IMR-90 (cell line): ENCODE results near the gene MRPL9. TPM values are rescaled to one million over a fixed set of nuclear protein-coding genes. Genes with fewer than 3 reads are reported as not detected.

Experiments used
- ATAC-seq: fragments of 200-7000 bp; cut with Tn5 transposase; 2 replicates; pipeline ENCODE4 v1.9.1; 2020; ENCODE audit warnings: low read depth, mild to moderate bottlenecking, moderate library complexity
- BruUV-seq: library from RNA; stranded (reverse); fragments of 400-500 nt; replicated peaks from 2 replicates; lab custom pipeline; 2021; lab: Mats Ljungman, UMichigan
- CTCF ChIA-PET: fragments of 300-600 bp; formaldehyde crosslinking; extraction: SDS; loops from one replicate; lab custom pipeline; 2021; ENCODE audit warnings: antibody characterized with exemption; lab: Yijun Ruan, JAX
- POLR2A ChIA-PET: fragments of 300-600 bp; sonication (Branson Sonifier 250); formaldehyde crosslinking; loops from one replicate; lab custom pipeline; 2022; ENCODE audit warnings: antibody characterized with exemption; ENCODE audit not compliant: unreplicated experiment; lab: Charles Lee
- DNase-seq: peaks from one replicate; pipeline ENCODE4 v3.0.0; 2013
- H2AFZ ChIP-seq: replicated peaks from 2 replicates; pipeline ENCODE3; 2013; ENCODE audit warnings: low read length, mild to moderate bottlenecking; ENCODE audit not compliant: poor library complexity
- H2AK5ac ChIP-seq: 2 replicates; pipeline ENCODE4 v1.6.1; 2013; ENCODE audit warnings: low read depth, low read length, inconsistent platforms
- H2AK9ac ChIP-seq: replicated peaks from 2 replicates; pipeline ENCODE3; 2013; ENCODE audit warnings: mild to moderate bottlenecking, low read depth, low read length, moderate library complexity; ENCODE audit not compliant: poor library complexity
- H2BK120ac ChIP-seq: 2 replicates; pipeline ENCODE4 v1.6.1; 2013; ENCODE audit warnings: low read depth, low read length, inconsistent platforms
- H2BK15ac ChIP-seq: 3 replicates; pipeline ENCODE4 v1.6.1; 2013; ENCODE audit warnings: low read depth, low read length, inconsistent platforms
- H2BK20ac ChIP-seq: 2 replicates; pipeline ENCODE4 v1.6.1; 2013; ENCODE audit warnings: low read depth, mild to moderate bottlenecking, inconsistent platforms, low read length, moderate library complexity
- H2BK5ac ChIP-seq: 2 replicates; pipeline ENCODE4 v1.6.1; 2013; ENCODE audit warnings: mild to moderate bottlenecking, low read depth, low read length, inconsistent platforms; ENCODE audit not compliant: poor library complexity, severe bottlenecking
- H3K14ac ChIP-seq: replicated peaks from 2 replicates; pipeline ENCODE4 v1.6.1; 2013; ENCODE audit warnings: low read depth, low read length, inconsistent platforms
- H3K18ac ChIP-seq: 2 replicates; pipeline ENCODE4 v1.6.1; 2013; ENCODE audit warnings: low read depth, low read length, control low read depth
- H3K23ac ChIP-seq: 2 replicates; pipeline ENCODE4 v1.6.1; 2013; ENCODE audit warnings: low read depth, low read length, inconsistent platforms
- H3K27ac ChIP-seq: 2 replicates; pipeline ENCODE4 v1.5.1; 2013; ENCODE audit warnings: mild to moderate bottlenecking, control low read depth, low read length; ENCODE audit not compliant: insufficient read depth
- H3K27me3 ChIP-seq: 2 replicates; pipeline ENCODE4 v1.6.1; 2013; ENCODE audit warnings: low read length; ENCODE audit not compliant: control insufficient read depth, insufficient read depth
- H3K36me3 ChIP-seq: 2 replicates; pipeline ENCODE4 v1.6.1; 2013; ENCODE audit warnings: low read length, mixed read lengths; ENCODE audit not compliant: control insufficient read depth, insufficient read depth
- H3K4ac ChIP-seq: 2 replicates; pipeline ENCODE4 v1.6.1; 2013; ENCODE audit warnings: low read depth, low read length, inconsistent platforms
- H3K4me1 ChIP-seq: 2 replicates; pipeline ENCODE4 v1.6.1; 2013; ENCODE audit warnings: low read length, mixed read lengths; ENCODE audit not compliant: control insufficient read depth, insufficient read depth
- H3K4me2 ChIP-seq: 2 replicates; pipeline ENCODE4 v1.6.1; 2013; ENCODE audit warnings: low read depth, mild to moderate bottlenecking, control low read depth, low read length, moderate library complexity
- H3K4me3 ChIP-seq: 2 replicates; pipeline ENCODE4 v1.5.1; 2013; ENCODE audit warnings: low read depth, mild to moderate bottlenecking, control low read depth, low read length, moderate library complexity; ENCODE audit not compliant: insufficient read depth
- H3K56ac ChIP-seq: 2 replicates; pipeline ENCODE4 v1.6.1; 2013; ENCODE audit warnings: low read length, inconsistent platforms; ENCODE audit not compliant: insufficient read depth; ENCODE audit errors: extremely low read depth
- H3K79me1 ChIP-seq, 2 experiments: 2 replicates each; pipeline ENCODE4 v1.6.1; 2013; ENCODE audit warnings: low read length in 2 of 2, inconsistent platforms in 1 of 2, low read depth in 1 of 2
- H3K9ac ChIP-seq: 2 replicates; pipeline ENCODE4 v1.6.1; 2013; ENCODE audit warnings: low read depth, low read length, control low read depth
- H3K9me1 ChIP-seq: 2 replicates; pipeline ENCODE4 v1.6.1; 2013; ENCODE audit warnings: low read length, inconsistent platforms; ENCODE audit not compliant: insufficient read depth
- H3K9me3 ChIP-seq: 2 replicates; pipeline ENCODE4 v1.6.1; 2013; ENCODE audit warnings: low read length; ENCODE audit not compliant: control insufficient read depth, insufficient read depth
- H4K20me1 ChIP-seq: 2 replicates; pipeline ENCODE4 v1.6.1; 2013; ENCODE audit warnings: low read length, inconsistent platforms; ENCODE audit not compliant: insufficient read depth
- H4K5ac ChIP-seq: 2 replicates; pipeline ENCODE4 v1.6.1; 2013; ENCODE audit warnings: mild to moderate bottlenecking, low read depth, low read length, control low read depth
- H4K8ac ChIP-seq, 2 experiments: 2 replicates each; pipeline ENCODE4 v1.6.1; 2013; ENCODE audit warnings: low read depth in 2 of 2, low read length in 2 of 2, control low read depth in 1 of 2, inconsistent platforms in 1 of 2
- H4K91ac ChIP-seq: 2 replicates; pipeline ENCODE4 v1.6.1; 2013; ENCODE audit warnings: low read depth, low read length, inconsistent platforms; ENCODE audit not compliant: insufficient read depth
- BHLHE40 ChIP-seq: fragments of 150-350 bp; IDR thresholded peaks from 2 replicates; pipeline ENCODE4 v1.6.1; 2016; ENCODE audit warnings: mild to moderate bottlenecking, low read depth, low read length
- CEBPB ChIP-seq: IDR thresholded peaks from 2 replicates; pipeline ENCODE4 v1.6.1; 2012; ENCODE audit warnings: low read depth, low read length, improper control_type of control experiment
- FOS ChIP-seq: fragments of 150-350 bp; IDR thresholded peaks from 2 replicates; pipeline ENCODE4 v1.6.1; 2016; ENCODE audit warnings: low read depth, low read length
- MAFK ChIP-seq: IDR thresholded peaks from 2 replicates; pipeline ENCODE4 v1.6.1; 2012; ENCODE audit warnings: low read depth, low read length, improper control_type of control experiment
- MAZ ChIP-seq: IDR thresholded peaks from 2 replicates; pipeline ENCODE4 v1.6.1; 2012; ENCODE audit warnings: low read depth, mild to moderate bottlenecking, low read length, improper control_type of control experiment, moderate library complexity, borderline replicate concordance
- MXI1 ChIP-seq: IDR thresholded peaks from 2 replicates; pipeline ENCODE4 v1.6.1; 2012; ENCODE audit warnings: low read depth, mild to moderate bottlenecking, low read length, moderate library complexity, borderline replicate concordance
- POLR2A ChIP-seq: IDR thresholded peaks from 2 replicates; pipeline ENCODE4 v1.6.1; 2012; ENCODE audit warnings: mild to moderate bottlenecking, low read depth, low read length
- RCOR1 ChIP-seq: IDR thresholded peaks from 2 replicates; pipeline ENCODE4 v1.6.1; 2012; ENCODE audit warnings: mild to moderate bottlenecking, low read length, improper control_type of control experiment; ENCODE audit not compliant: insufficient replicate concordance
- RFX5 ChIP-seq: IDR thresholded peaks from 2 replicates; pipeline ENCODE4 v1.8.0; 2012; ENCODE audit warnings: low read depth, mild to moderate bottlenecking, low read length, moderate library complexity
- SMC3 ChIP-seq: fragments of 150-350 bp; IDR thresholded peaks from 2 replicates; pipeline ENCODE4 v1.6.1; 2016; ENCODE audit warnings: low read depth, mild to moderate bottlenecking, antibody characterized with exemption, low read length, moderate library complexity
- WGBS, 2 experiments: methylation state at CpG; one replicate each; pipeline versions ENCODE4 v1.1.5 to v1.1.7; 2013; ENCODE audit warnings: missing lambda C conversion rate in 2 of 2; ENCODE audit not compliant: insufficient read length in 1 of 2; ENCODE audit errors: extremely low coverage in 2 of 2; 5-methylcytosine and 5-hydroxymethylcytosine counted together
- dilution Hi-C: fragments of 300-500 bp; cut with HindIII; formaldehyde crosslinking; loops from one replicate; pipeline ENCODE4 v1.14.3; 2018; ENCODE audit warnings: low sequenced_read_pairs; ENCODE audit not compliant: unreplicated experiment
- in situ Hi-C: fragments of 300-500 bp; cut with MboI; formaldehyde crosslinking; loops from 3 replicates; pipeline ENCODE4 v1.14.3; 2019; ENCODE audit warnings: low sequenced_read_pairs, inconsistent platforms, mixed read lengths
- intact Hi-C: fragments of 100-400 bp; cut with micrococcal nuclease; formaldehyde crosslinking; loops from 2 replicates; pipeline ENCODE4 v1.10.0; 2022
- polyA plus RNA-seq, 3 experiments: library from polyadenylated mRNA; depleted of rRNA; stranded (reverse); fragments of >200 nt; gene quantifications; 2 replicates each; pipeline ENCODE4 v1.2.3, GENCODE V29; 2012; ENCODE audit warnings: low replicate concordance in 1 of 3
- total RNA-seq: library from RNA; depleted of rRNA; stranded (reverse); fragments of >200 nt; gene quantifications from 2 replicates; pipeline ENCODE4 v1.2.3, GENCODE V29; 2012
- TF ChIP-seq, protein P1 (sequence below): conservative IDR thresholded peaks from 2 replicates; pipeline ENCODE4 v1.5.1; 2012; ENCODE audit warnings: mild to moderate bottlenecking, low read depth, low read length, improper control_type of control experiment
- TF ChIP-seq, protein P2 (sequence below): fragments of 150-350 bp; IDR thresholded peaks from 2 replicates; pipeline ENCODE4 v1.6.1; 2016; ENCODE audit warnings: low read depth, mild to moderate bottlenecking, low read length, moderate library complexity, borderline replicate concordance
- TF ChIP-seq, protein P3 (sequence below): fragments of 150-350 bp; IDR thresholded peaks from 2 replicates; pipeline ENCODE4 v1.6.1; 2017; ENCODE audit warnings: mild to moderate bottlenecking, antibody characterized with exemption, low read length, low read depth

The MRPL9 gene
- total and polyA plus RNA-seq, 2 of the 4 experiments (the other 2 are of a cell fraction) = 65.4 to 87.5 TPM

DNA sequence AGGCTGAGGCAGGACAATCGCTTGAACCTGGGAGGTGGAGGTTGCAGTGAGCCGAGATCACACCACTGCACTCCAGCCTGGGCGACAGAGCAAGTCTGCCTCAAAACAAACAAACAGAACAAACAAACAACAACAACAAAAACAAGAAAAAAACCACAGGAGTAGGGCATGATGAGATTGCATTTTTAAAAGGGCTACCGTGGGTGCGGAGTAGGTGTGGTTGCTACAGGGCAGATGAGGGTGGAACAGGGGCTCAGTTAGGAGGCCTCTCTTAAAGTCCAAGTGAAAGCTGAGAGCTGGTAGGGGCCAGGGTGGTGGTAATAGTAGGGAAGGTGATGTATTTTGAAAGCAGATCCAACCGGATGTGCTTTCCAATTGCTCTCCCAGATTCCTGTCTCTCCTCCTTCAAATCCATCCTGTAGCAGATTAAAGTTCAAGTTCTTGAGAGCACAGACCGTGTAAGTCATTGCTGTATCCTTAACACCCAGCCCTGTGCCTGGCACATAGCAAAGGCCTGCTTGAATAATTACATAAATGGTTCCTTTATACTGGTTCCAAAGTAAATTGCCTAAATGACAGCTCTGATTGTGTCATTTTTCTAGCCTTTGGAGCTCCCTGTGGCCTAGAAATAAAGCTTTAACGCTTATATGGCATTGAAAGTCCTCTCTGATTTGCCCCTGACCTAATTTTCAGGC is 46.1 kb upstream of the MRPL9 start:
- no peak overlapping the region for H2BK5ac ChIP-seq
- DNase-seq (no peak), ATAC-seq (no peak)
- H2AFZ ChIP-seq = no peak overlapping the region
- H3K27ac ChIP-seq = no peak overlapping the region
- H3K18ac ChIP-seq = no peak overlapping the region
- H3K9ac ChIP-seq = no peak overlapping the region
- no peak overlapping the region for H3K56ac ChIP-seq
- intact Hi-C loops (no loop called here), in situ Hi-C loops (no loop called here), dilution Hi-C loops (no loop called here)
- no peak overlapping the region for H4K91ac ChIP-seq
- no peak overlapping the region for H3K4me3 ChIP-seq
- H4K5ac ChIP-seq = no peak overlapping the region
- BruUV-seq = no TSS peak
- 43% methylated on average over 1 of the region's 8 CpGs; no CpG with 5 or more reads in 1 of the 2 experiments for WGBS, 2 experiments
- H3K4me2 ChIP-seq = no peak overlapping the region
- ChIA-PET CTCF (no interaction called here), POLR2A (no interaction called here)
- H3K4me1 ChIP-seq = no peaks in the 10 kb centered on the region
- H2AK9ac ChIP-seq = no peak overlapping the region
- no peaks in the 10 kb centered on the region for H3K36me3 ChIP-seq
- H3K4ac ChIP-seq = no peak overlapping the region
- no peaks in the 10 kb centered on the region; the same call in 1 of the 2 replicates for H3K9me1 ChIP-seq
- H4K20me1 ChIP-seq = no peaks in the 10 kb centered on the region
- peaks cover 76% of the 10 kb centered on the region for H3K27me3 ChIP-seq
- no peak overlapping the region for H4K8ac ChIP-seq
- no peak overlapping the region for H2BK20ac ChIP-seq
- H3K14ac ChIP-seq = no peak overlapping the region
- no peak overlapping the region for H3K23ac ChIP-seq
- no peaks in the 10 kb centered on the region for H3K79me1 ChIP-seq
- TF ChIP-seq, protein P1, sequence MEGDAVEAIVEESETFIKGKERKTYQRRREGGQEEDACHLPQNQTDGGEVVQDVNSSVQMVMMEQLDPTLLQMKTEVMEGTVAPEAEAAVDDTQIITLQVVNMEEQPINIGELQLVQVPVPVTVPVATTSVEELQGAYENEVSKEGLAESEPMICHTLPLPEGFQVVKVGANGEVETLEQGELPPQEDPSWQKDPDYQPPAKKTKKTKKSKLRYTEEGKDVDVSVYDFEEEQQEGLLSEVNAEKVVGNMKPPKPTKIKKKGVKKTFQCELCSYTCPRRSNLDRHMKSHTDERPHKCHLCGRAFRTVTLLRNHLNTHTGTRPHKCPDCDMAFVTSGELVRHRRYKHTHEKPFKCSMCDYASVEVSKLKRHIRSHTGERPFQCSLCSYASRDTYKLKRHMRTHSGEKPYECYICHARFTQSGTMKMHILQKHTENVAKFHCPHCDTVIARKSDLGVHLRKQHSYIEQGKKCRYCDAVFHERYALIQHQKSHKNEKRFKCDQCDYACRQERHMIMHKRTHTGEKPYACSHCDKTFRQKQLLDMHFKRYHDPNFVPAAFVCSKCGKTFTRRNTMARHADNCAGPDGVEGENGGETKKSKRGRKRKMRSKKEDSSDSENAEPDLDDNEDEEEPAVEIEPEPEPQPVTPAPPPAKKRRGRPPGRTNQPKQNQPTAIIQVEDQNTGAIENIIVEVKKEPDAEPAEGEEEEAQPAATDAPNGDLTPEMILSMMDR = no peak
- TF ChIP-seq MXI1 = no peak
- TF ChIP-seq, protein P2, sequence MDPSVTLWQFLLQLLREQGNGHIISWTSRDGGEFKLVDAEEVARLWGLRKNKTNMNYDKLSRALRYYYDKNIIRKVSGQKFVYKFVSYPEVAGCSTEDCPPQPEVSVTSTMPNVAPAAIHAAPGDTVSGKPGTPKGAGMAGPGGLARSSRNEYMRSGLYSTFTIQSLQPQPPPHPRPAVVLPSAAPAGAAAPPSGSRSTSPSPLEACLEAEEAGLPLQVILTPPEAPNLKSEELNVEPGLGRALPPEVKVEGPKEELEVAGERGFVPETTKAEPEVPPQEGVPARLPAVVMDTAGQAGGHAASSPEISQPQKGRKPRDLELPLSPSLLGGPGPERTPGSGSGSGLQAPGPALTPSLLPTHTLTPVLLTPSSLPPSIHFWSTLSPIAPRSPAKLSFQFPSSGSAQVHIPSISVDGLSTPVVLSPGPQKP = no peak
- no peak for TF ChIP-seq MAZ
- no peak for TF ChIP-seq POLR2A
- no peak for TF ChIP-seq FOS
- TF ChIP-seq SMC3 = no peak
- no peak for TF ChIP-seq CEBPB
- TF ChIP-seq RFX5 = no peak
- TF ChIP-seq BHLHE40 = no peak
- TF ChIP-seq, protein P3, sequence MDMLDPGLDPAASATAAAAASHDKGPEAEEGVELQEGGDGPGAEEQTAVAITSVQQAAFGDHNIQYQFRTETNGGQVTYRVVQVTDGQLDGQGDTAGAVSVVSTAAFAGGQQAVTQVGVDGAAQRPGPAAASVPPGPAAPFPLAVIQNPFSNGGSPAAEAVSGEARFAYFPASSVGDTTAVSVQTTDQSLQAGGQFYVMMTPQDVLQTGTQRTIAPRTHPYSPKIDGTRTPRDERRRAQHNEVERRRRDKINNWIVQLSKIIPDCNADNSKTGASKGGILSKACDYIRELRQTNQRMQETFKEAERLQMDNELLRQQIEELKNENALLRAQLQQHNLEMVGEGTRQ = no peak
- no peak for TF ChIP-seq RCOR1
- TF ChIP-seq MAFK = no peak
- H2AK5ac ChIP-seq = no peak overlapping the region
- H2BK120ac ChIP-seq = no peak overlapping the region
- H3K9me3 ChIP-seq = no peaks in the 10 kb centered on the region
- no peak overlapping the region for H2BK15ac ChIP-seq
